ENCODE data around the gene ACAP3.
"Not testable (repeated sequence)": the region's sequence is repeated elsewhere in the genome, so short reads cannot be mapped to it uniquely, and the experiment has no call there.

ACAP3 gene

GRCh38 chr1:1330366-1331067, 22.8 kb upstream of the ACAP3 start:
- no peak for DNase-seq (ENCODE audit: low read depth in 3 of 3)

- no peak for DNase-seq (ENCODE audit: low read depth in 3 of 3)
These were observed 21.8 kb upstream of the ACAP3 start for GRCh38 chr1:1329304-1330210.

DNA sequence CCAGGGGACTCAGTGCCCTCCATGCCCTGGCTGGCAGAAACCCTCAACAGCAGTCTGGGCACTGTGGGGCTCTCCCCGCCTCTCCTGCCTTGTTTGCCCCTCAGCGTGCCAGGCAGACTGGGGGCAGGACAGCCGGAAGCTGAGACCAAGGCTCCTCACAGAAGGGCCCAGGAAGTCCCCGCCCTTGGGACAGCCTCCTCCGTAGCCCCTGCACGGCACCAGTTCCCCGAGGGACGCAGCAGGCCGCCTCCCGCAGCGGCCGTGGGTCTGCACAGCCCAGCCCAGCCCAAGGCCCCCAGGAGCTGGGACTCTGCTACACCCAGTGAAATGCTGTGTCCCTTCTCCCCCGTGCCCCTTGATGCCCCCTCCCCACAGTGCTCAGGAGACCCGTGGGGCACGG, 20.5 kb upstream of the ACAP3 start:
- DNase-seq (ENCODE audit: low read depth in 3 of 3): no peak

DNA sequence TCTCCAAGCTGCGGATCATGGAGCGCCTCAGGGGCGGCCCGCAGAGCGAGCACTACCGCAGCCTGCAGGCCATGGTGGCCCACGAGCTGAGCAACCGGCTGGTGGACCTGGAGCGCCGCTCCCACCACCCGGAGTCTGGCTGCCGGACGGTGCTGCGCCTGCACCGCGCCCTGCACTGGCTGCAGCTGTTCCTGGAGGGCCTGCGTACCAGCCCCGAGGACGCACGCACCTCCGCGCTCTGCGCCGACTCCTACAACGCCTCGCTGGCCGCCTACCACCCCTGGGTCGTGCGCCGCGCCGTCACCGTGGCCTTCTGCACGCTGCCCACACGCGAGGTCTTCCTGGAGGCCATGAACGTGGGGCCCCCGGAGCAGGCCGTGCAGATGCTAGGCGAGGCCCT, 19.6 kb upstream of the ACAP3 start:
- no peak for DNase-seq (ENCODE audit: low read depth in 3 of 3)

DNA sequence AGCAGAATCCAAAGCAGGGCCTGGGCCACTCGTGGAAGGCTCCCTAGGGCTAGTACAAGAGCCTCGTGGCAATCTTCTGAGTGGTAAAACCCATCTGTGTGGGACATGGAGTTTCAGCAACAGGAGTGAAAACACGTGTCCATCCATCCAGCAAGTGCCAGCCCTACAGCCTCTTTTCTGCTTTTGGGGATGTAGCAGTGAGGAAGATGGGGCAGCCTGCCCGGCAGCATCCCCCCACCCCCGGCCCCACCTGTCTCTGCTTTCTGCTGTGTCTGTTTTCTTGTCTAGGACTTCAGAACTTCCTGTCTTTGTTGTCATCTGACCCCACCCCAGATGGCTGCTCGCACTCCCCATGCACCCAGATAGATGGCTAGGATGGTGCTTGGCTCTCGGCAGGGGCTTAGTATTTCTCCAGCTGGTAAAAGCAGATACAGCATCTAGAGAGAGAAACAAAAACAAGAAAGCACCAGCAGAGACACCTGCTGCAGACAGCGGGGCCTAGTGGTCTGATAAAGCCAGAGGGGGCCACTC, 18.4 kb upstream of the ACAP3 start:
- no peak for DNase-seq (ENCODE audit: low read depth in 3 of 3)

GRCh38 chr1:1325288-1326074, 17.8 kb upstream of the ACAP3 start:
- no peak for DNase-seq (ENCODE audit: low read depth in 3 of 3)

GRCh38 chr1:1324524-1325287, 17.0 kb upstream of the ACAP3 start, which contains the start of the genes CPTP and INTS11:
Gene CPTP, plus strand, starts transcription at chr1:1324802. Its CDS starts 2,109 bp downstream, at chr1:1326911.
Gene INTS11, minus strand, starts transcription at chr1:1324660. Its CDS starts 52 bp downstream, at chr1:1324608.
- peak; percentile 91 to 96 (median 95) for DNase-seq (ENCODE audit: low read depth in 3 of 3)

- DNase-seq (ENCODE audit: low read depth in 3 of 3): no peak
These were observed 16.4 kb upstream of the ACAP3 start for GRCh38 chr1:1324084-1324523.

DNA sequence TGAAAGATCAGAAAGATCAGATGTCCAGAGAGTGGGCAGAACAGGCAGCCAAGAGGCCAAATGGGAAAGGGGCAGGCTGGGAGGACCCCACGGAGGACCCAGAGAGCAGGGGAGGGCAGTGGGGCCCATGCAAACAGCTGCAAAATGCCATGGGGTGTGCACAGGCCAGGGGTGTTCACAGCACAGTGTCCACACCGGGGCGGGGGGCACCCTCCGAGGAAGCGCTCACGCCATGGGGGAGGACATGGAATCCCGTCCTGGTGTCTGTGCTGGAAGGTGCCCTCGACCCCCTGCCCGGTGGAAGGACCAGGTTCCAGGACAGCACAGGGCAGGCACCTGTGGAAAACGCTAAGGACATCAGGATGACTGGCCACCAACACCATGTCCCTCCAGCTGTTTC, 15.2 kb upstream of the ACAP3 start:
- no peak for DNase-seq (ENCODE audit: low read depth in 3 of 3)

GRCh38 chr1:1322418-1322817, 14.7 kb upstream of the ACAP3 start:
- DNase-seq (ENCODE audit: low read depth in 3 of 3): no peak

DNA sequence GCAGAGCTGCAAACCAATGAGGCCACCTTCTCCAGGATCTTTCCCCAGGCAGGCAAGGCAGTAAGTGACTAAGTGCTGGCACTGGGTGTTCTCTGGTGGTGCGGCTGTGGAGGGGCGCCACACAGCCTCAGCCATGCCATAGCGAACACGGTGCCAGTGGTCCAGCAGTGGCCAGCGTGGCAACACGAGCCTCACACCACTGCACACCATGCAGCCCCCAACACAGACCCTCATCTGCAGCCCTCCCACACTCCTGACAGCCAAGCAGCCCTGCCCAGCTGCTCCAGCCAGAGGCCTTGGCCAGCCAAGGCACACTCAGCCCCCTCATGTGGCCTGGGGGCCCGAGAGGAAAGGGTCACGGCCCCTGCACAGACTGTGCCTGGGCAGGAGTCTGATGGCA, 13.7 kb upstream of the ACAP3 start:
- no peak for DNase-seq (ENCODE audit: low read depth in 3 of 3)

DNA sequence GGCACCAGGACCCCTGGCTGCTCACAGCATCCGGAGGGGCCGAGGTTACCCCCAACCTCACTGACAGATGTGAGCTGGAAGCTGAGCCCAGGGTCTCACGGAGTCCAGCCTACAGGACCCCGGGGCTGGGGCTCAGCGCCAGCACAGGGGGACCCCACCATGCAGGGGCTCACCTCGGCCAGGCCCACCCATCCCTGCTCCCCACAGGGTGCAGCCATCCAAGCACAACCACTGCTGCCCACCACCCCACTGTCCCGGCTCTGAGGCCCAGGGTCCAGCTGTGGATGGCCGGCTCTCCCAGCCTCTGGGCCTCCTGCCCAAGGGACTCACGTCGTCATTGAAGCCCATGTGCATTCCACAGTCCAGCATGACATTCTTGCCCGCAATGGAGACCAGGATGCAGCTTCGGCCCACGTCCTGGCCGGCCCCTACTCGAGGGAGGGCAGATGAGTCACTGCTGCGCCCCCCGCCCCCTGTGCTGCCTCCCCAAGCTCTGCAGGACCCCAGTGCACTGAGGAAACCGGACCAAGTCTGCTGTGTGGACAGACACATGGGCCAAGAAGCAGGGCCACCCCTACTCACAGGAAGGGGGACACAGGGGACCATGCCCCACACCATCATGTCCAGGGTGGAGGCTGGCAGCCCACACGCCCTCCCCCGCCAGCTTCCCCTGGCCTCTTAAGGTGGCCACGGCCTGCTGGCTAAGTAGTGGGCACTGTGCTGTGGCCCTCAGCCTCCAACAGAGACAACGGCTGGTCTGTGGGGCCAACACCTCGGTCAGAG, 13.1 kb upstream of the ACAP3 start:
- DNase-seq (ENCODE audit: low read depth in 3 of 3): no peak

DNA sequence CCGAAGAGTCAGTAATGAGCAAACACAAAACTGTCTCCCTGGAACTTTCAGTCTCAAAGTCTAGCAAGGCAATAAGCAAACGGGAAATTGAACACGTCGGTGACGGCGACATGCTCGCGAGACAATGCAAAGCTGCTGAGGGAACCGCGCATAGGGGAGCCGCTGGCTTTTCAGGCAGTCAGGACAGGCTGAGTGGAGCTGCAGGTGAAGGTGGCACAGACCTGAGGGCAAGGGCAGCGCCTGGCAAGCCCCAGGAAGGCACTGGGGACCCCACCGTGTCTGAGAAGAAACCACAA, 11.9 kb upstream of the ACAP3 start:
- no peak for DNase-seq (ENCODE audit: low read depth in 3 of 3)

DNA sequence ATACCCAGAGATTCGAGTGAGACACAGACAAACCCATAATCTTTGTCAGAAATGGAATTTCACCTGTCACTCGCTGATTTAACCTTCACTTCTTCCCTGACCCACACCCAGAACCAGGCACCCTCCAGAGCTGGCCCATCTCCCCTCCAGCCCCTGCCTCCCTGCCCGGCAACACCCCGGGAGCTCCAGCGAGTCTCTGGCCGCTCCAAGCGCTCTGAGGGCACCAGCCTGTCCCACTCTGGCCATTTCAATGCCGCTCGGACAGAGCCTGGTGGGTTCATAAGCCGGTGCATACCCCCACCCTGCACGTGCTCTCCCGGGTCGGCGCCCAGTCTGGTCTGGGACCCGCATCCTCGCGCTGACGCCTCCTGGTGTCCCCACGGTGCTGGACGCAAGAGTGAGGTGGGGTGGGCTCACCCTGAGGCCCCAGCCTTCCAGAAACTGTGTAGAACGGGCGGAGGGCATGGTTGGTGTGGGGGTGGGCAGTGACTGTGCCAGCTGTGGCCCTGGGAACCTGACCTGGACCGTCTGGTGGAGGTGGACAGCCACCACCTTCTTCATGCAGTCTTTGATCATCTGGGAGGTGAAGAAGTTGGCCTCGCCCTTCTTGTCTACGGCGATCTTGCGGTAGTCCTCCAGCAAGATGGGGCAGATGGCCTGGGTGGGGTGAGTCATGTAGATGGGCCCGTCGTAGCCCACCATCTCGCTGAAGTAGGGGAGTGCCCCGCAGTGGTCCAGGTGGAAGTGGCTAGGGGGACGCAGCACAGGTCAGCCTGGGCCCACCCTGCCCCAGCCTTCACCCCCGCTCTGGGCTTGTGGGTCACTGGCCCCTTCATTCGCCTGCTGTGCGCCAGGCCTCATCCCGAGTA, 11.3 kb upstream of the ACAP3 start:
- DNase-seq (ENCODE audit: low read depth in 3 of 3): no peak

DNA sequence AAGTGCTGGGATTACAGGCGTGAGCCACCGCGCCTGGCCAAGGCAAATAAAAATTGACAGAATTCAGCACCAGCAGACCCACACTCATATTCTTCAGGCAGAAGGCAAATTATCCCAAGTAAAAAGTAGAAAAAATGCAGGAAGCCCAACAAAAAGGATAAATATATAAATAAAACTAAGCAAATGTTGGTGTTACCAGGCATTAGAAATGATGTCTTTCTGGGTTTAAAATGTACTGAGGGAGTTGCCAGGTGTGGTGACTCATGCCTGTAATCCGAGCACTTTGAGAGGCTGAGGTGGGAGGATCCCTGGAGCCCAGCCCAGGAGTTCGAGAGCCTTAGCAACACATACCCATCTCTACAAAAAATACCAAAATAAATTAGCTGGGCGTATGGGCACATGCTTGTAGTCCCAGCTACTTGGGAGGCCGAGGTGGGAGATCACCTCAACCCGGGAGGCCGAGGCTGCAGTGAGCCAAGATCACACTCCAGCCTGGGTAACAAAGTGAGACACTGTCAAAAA, 10.5 kb upstream of the ACAP3 start:
- DNase-seq (ENCODE audit: low read depth in 3 of 3): no peak

- DNase-seq (ENCODE audit: low read depth in 3 of 3): no peak
These were observed 9.7 kb upstream of the ACAP3 start for GRCh38 chr1:1317420-1317819.

- not testable (repeated sequence) for DNase-seq (ENCODE audit: low read depth in 3 of 3)
These were observed 8.5 kb upstream of the ACAP3 start for GRCh38 chr1:1316199-1316598.

DNA sequence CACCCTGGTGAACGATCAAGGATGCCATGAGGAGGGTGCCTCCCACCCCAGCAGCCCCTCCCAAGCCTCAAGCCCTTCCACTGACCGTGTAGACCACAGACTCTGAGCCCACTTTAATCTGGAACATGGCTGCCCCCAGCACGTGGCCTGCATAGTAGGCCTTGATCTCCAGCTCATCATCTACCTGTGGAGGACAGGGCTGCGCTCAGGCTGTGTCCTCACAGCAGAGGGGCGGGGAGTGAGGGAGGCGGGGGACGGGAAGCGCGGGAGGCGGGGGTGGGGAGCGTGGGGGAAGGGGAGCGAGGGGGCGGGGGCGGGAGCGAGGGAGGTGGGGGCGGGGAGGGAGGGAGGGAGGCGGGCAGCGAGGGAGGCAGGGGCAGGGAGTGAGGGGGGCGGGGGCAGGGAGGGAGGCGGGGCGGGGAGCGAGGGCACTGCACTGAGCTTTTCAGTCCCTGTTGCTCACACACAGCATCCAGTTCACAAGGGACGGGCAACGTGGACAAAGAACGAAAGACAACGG, 7.8 kb upstream of the ACAP3 start:
- no peak for DNase-seq (ENCODE audit: low read depth in 3 of 3)

Data from stimulated activated CD4-positive, alpha-beta T cell treated with anti-CD3 and anti-CD28 coated beads, TNF-alpha, amount 100 ng/mL, for 4 hours (primary cell).